HG02981 (cell line): ENCODE measurements around the gene THTPA.

ENCODE experiments used
- ATAC-seq: cut with Tn5 transposase; IDR thresholded peaks from one replicate; pipeline ENCODE4 v1.9.1; 2021; ENCODE audit warnings: mild to moderate bottlenecking, moderate library complexity; ENCODE audit not compliant: unreplicated experiment

Gene THTPA

DNA sequence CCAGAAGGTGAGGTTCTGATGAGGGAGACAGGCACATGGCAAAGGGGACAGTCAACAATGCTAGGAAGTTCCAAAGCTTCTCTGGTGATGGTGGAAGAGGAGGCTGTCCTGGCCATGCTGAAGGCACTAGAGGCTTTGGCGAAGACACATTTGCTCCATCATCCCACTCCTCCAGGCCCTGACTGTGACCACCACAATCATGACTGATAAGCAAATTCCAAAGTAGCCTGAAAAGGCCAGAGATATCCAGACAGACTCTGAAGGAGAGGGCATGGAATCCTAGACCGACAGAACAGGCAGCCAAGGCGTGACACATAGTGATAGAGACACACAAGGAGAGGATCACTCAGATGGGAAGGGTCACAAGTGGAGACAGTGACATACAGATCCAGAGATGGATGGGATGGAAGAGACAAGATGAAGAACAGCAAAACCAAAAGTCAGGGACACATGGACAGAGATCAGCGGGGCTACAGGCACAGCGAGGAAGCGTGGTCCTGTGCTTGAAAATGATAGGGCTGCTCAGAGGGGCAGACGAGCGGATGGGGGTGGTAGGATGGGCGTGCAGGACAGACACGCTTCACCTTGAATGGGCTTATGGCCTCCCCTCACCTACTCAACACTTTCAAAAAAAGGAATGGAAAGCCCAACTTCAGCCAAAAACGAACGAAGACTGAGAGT is 5.8 kb upstream of the THTPA start:
- ATAC-seq = no peak

DNA sequence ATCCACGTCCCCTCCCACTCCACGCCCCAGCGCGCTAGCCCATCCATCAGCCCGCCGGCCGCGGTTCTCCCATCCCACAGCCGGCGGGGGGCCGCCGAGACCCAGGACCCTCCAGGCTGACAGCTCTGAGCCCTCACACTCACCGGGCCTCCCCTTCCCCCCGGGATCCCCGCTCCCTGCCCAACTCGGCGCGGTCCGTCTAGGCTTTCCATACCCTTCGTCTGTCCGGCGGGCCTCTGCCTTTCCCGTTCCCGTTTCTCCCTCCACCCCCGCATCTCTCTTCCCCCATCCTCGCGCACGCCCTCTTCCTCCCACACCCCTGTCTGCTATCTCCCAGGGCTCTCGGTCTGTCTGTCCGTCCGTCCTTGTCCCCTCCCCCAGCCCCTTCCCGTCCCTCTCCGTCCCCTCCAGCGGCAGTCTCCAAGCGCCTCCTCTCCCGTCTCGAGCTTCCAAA is 5.2 kb upstream of the THTPA start:
- ATAC-seq = no peak

DNA sequence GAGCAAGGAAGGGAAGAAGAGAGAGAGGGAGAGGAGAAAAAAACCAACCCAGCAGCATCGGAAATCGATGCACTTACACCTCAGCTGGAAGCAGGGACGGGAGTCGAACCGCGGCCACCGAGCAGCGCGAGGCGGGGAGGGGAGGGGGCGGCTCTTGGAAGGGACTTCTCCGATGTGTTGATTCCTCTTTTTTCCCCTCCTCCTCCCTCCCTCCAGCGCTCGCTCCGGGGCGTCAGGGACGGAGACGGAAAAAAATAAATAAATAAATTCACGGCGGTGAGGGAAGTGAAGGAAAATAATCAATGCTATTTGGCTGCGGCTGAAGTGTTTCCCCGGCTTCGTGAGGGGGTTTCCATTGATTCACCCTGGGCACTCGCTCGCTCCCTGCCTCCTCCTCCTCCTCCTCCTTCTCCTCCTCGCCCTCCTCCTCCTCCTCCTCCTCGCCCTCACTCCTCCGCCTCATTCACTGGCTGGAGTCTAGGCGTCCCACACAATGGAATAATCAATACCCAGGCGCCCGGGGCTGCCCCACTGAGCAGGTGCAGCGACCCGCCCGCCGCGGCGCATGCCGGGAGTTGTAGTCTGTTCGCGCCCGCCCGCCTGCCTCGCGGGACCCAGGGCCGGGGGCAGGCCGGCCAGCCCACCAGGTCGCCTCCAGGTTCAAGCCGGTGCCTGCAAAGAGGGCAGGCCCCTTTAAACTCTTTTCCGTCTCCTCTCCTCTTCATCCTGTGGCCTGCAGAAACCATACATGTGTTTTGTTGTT is 4.6 kb upstream of the THTPA start, which contains the start of gene ZFHX2:
Gene ZFHX2, minus strand, starts transcription at position 500 of the 763 bp plus-strand sequence. CDS start 16,440 bp downstream, outside the sequence.
- peak; percentile 48 for ATAC-seq

DNA sequence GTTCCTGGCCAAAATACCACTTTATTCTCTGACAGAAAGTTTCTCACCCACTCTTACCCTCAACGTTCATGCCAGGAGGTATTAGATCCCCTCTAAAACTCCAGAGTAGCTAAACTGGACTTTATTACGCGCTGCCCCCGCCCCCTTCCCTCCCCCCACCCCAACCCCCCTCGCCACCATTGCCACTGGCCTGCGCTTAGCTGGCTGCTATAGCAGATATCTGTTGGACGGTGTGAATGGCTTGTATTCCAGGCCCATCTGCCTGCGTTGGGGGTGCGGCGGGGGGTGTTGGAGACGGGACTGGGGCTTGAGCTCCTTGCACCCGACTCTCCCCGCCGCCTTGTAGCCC is 564 bp upstream of the THTPA start:
- ATAC-seq = no peak

DNA sequence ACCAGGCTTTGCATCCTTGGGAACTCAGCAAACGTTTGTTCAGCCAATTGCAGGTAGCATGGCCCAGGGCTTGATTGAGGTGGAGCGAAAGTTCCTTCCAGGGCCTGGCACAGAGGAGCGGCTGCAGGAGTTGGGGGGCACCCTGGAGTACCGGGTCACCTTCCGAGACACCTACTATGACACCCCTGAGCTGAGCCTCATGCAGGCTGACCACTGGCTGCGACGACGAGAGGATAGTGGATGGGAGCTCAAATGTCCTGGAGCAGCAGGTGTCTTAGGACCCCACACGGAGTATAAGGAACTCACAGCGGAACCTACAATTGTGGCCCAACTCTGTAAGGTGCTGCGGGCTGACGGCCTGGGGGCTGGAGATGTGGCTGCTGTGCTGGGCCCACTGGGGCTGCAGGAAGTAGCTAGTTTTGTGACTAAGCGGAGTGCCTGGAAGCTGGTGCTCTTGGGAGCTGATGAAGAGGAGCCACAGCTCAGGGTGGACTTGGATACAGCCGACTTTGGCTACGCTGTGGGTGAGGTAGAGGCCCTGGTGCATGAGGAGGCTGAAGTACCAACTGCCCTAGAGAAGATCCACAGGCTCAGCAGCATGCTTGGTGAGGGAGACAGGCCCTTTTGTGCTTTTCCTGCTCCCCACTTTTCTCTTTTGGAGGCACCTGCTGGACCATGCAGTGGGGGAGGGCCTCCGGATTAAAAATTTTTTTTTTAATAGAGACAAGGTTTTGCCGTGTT is 799 bp downstream of the THTPA start:
- ATAC-seq = no peak

DNA sequence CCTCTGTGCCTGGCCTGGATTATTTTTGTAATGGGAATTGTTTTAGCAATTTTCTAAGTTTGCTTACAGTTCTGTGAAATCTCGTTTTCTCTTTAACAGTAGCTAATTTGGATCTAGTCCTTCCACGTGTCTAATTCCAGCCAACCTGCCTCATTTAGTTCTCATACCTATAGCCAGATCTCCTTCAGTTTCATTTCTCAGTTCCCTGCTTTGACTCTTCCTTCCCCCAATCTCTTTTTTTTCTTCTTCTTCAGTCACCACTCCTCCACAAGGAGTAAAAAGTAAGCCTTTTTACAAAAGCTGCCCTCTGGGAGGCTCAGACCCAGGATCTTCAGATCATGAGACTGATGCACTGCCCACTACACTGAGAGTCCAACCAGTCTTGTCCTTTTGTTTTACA is 1.4 kb downstream of the THTPA start:
- ATAC-seq = no peak

DNA sequence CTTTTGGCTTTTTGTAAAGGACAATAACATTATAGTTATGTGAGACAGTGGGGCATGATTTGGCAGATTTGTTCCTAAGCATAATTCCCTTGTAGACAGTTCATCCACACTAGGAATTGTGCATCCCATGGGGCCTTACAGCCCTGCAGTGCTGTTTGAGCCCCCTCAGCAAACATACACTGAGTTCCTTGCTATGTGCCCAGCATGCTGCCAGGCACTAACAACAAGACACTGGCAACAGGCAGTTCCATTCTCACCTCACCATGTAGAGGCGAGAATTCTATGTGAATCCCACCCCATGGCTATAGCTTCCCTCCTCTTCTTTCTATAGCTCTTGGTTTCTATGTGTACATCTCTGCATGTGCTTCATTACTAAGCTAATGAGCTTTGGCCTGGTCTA is 1.9 kb downstream of the THTPA start:
- no peak for ATAC-seq

DNA sequence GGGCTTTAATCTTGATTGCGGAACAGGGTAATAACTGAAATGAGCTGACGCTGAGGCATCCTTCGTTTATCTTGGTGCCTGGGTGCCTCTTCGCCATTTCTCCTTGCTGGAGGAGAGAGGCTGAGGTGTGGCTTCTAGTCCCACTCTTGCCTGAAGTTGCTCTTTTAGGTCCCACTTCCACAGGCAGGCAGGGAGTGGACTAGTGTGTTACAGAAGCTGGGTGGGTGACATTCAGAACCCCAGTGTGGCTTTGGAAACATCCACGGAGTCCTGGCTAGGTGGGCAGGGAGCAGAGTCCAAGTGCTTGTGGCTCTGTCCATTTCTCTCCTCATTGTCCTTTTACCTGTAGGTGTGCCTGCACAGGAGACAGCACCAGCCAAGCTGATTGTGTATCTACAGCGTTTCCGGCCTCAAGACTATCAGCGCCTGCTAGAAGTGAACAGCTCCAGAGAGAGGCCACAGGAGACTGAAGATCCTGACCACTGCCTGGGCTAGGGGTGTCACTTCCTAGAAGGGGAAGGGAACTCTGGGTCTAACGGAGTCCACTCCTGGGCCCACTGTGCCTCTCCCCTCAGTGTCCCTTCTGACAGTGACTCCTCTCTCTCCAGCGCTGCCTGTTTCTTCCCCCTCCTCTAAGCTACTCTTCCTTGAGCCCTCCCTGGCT is 2.4 kb downstream of the THTPA start:
- ATAC-seq = no peak

DNA sequence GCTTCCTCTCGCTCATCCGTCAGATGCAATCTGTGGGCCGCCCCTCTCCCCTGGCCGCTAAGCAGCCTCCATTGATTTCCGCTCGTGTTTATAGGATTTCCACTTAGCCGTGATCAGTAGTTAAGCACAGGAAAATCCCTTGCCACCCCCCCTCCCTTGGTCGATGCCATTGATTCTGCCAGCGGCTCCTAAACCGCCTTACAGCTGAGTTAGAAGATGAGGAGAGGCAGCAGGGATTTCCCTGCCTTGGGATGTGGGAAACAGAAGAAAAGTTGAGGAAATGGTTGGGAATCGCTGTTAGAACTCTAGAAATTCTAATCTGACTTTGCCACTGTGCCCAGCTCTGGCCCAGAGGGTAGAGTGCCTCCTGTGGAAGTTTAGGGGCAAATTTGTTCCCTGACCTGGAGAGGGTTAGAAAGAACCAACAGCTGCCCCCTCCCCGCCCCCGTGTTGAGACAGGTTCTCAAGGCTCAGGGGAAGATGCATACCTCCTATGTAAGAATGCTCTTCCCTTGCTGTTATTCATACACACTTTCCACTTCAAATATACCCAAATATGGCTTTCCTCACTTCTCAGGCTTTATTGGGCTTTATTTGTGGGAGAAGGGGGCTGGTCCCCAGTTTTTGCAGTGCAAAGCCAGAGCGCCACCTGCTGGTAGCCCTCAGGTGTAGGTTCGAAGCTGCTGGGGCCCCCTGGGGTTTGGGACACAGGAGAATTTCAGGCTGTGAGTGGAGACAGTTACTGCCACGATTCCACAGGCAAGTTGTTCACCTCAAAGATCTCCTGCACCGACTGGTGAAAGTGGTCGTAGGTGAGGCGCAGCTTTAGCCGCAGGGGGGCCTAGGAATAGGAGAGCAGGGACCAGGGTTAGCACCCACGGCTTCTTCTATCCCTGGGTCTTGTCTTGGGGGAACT is 3.2 kb downstream of the THTPA start:
- no peak for ATAC-seq

DNA sequence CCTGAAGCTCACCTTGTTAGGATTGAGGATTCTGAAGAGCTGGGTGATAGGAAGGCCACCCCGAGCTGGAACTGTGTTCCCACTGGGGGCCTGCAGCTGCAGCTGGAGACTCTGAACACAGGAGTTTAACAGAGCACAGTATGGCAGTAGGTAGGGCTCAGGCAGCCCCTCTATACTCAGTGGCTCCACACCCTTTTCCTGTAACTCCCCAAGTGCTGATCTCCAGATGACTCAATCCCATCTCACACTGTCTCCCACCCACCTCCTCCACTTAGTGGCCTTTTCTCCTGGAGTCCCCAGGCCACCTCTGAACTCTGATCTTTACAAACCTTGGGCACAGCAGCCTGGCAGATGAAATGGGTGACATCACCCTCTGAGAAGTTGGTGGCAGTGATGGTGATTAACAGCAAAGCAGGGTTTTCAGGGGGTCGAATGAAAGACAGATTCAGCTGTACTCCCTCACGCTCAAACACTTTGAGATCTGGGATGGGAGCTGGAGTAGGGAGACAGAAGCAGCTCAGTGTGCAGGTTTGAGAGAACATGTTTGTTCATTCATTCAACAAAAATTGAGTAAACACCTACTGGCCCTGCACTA is 4.0 kb downstream of the THTPA start:
- no peak for ATAC-seq

DNA sequence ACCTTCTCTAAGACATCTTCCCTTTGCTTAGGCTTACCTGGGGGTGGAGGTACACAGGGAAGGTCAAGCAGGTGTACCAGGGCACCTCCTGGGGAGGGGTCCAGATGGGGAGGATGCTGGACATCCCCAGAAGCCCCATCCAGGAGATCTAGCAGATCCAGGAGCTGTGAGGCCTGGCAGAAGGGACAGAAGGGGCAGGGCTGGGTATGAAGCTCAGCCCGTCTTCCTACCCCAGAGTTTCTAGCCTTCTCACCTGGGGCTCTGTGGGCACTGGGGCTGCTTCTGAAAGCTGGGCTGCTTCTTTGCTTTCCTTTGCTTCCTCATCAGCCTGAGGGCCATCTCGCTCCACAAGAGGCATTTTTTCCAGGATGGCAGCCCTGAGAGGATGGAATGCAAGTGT is 5.2 kb downstream of the THTPA start:
- ATAC-seq = no peak

DNA sequence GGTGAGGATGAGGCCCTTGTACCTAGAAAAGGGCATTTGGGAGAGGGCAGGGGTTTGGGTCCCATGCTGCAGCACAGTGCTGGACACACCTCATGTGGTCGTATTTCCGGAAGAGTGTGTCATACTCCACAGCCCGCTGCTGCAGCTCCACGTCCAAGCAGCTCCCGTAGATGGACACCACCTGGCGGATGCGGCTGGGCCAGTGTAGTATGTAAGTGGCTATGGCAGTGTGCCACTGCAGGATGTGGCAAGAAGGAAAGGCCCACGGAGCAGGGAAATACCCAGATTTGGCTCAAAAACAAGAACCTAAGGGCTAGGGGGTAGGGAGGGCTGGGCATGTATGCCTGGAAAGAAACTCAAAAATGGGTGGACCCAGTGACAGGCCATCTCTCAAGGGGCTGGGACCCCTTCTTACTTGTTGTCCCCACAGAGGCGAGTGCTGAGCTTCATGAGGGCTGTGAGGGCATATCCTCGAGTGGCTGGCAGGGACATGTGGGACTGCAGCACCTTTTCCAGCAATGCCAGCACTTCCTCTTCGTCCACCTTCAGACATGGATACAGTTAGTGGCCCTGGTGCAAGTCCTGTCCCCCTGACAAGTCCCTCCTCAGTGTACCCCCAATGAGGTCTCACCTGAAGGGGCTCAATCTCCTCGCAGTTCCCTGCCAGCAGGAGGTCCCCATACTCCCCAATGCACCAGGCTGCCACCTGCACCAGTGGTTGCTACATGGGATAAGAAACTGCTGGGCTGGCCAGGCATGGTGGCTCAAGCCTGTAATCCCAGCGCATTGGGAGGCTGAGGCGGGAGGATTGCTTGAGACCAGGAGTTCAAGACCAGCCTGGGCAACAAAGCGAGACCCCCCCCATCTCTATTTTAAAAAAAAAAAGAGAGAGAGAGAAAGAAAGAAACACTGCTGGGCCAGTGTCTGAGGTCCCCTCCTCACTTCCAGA is 6.1 kb downstream of the THTPA start:
- no peak for ATAC-seq

DNA sequence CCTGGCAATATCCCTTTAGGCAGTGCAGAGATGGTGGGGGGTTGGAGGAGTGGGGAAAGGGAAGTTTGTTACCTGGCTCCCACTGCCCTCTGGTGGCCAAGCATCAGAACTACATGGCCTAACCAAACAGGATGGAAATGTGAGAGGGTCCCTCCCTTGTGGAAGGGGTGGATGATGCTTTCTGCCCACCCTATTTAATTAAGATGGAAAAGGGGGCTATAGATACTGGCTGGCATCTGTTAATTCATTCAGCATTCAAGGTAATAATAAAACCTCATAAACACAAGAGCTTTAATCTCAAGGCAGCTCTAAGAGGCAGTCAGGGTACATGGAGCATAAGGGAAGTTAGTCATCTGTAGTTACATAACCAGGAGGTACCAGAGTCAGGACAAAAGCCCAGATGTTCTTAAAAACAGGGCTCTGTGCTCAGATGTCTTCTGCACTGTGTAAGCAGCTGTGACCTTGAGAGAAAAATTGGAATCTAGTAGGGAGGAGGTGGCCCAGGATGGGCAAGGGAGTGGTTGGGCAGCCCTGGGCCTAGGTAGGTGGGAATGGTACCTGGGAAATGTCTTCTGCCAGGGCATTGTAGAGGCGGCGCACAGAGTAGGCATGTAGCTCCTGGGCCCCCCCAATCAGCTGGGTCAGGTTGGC is 6.9 kb downstream of the THTPA start:
- no peak for ATAC-seq

DNA sequence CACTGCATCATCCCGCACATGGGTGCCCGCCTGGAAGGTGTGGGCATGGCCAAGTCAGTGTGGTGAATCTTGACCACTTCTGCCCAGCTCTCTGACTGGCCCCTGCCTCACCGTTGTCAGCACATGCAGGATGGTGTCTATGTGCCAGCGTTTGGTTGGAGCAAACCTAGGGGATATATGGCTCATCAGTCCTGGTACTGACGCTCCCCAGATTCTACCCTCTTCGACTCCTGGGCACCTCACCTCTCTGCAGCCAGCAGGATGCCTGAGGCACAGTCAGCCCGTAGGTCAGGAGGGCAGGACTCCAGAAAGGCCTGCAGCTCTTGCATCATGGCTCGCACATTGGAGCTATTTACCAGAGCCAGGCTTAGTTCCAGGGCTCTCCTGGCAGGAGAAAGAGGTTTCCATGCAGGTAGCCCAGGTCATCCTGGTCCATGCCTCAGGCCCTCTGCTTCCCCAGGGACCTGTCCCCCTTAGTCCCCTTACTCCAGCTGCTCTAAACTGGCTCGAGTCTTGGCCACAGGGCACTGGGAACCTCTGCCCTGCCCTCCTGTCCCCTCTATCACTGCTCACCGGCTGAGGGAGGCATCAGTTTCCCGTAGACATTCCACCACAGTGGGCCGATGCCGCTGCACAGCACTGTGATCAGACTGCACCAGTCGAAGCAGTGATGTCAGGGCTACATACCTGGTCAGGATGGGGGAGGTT is 7.6 kb downstream of the THTPA start:
- ATAC-seq = no peak

DNA sequence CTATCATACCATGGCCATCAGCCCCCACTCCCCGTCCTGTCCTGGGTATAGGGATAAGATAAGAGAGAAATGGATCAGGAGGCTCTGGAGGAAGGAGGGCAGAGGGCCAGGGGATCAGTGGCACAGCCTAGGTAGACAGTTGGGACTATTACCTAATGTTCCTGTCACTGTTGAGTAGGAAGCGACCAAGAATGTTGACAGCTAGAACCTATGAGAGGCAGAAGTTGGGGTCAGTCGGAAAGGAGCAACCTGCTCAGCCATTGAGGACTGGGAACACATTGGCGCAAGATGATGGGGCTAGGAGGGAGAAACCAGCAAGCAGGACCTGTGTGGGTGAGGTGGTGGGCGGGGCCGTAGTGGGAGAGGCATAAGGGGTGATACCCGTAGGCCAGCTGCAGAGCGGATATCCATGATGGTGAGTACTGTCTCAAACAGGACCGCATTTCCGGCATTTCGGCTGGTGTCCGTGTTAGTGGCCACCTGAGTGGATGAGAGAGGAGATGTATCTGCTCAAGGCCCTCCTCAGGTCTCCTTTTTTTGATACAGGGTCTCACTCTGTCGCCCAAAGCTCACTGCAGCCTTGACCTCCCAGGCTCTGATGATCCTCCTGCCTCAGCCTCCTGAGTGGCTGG is 8.2 kb downstream of the THTPA start:
- no peak for ATAC-seq

DNA sequence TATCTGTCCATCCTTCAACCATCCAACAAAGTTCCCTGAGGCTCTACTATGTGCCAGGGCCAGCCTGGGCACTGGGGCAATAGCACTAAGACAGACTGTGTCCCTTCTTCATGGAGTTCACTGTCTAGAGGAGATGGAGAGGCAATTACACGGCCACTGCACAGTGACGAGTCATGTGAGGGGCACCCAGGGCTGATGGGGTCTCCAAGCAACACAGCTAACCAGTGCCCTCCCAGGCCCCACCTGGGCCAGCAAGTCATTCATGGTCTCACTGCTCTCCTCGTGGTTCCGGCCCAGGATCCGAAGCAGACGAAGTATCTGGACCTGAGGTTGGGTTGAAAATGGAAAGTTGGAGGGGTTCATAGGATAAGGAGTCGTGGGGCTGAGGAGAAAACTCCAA is 8.8 kb downstream of the THTPA start:
- no peak for ATAC-seq

DNA sequence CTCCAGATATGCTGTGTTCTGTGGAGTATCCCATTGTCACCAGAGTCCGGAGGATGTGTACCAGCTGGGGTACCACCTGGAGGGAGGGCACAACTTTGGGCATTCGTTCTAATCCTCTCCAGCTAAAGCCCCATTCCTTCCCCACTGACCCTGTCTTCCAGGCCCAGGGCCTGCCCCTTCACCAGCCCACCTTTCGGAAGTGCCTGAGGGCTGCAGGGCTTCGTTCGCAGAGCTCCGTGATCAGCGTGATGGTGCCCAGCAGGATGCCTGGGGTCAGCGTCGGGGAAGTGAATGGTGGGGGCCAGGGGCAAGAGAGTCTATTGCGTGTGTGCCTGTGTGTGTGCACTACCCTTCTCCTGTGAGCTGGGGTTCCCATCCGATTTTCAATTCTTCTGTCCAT is 9.6 kb downstream of the THTPA start:
- ATAC-seq = no peak
